ENCODE measurements around the gene DHRS4. TPM values are rescaled to one million over a fixed set of nuclear protein-coding genes. Genes with fewer than 3 reads are reported as not detected.

DHRS4 gene
- total RNA-seq, 6 experiments from 2014 or later: 19.8 to 30.7 (median 24.9) TPM

Other genes with a start within 250 kb of the DHRS4 start
- gene DHRS4L2, start 35.2 kb downstream of the DHRS4 start, total RNA-seq (2021; fragmentation: NEBNext Ultra II Directional; extraction: Animal tissue kit (Norgen Biotek cat#: 25700)): 10 to 100 TPM; 18.8 to 25.4 (median 23.5) TPM
- not detected for gene CARMIL3, start 98.2 kb downstream of the DHRS4 start, total RNA-seq (2021; fragmentation: NEBNext Ultra II Directional; extraction: Animal tissue kit (Norgen Biotek cat#: 25700))
- gene CPNE6, start 117.8 kb downstream of the DHRS4 start, total RNA-seq (2021; fragmentation: NEBNext Ultra II Directional; extraction: Animal tissue kit (Norgen Biotek cat#: 25700)): not detected
- 10 to 100 TPM; 19.9 to 27.6 (median 24.0) TPM for gene PCK2, start 140.5 kb downstream of the DHRS4 start, total RNA-seq (2021; fragmentation: NEBNext Ultra II Directional; extraction: Animal tissue kit (Norgen Biotek cat#: 25700))
- gene DCAF11, start 161.0 kb downstream of the DHRS4 start, total RNA-seq (2021; fragmentation: NEBNext Ultra II Directional; extraction: Animal tissue kit (Norgen Biotek cat#: 25700)): 10 to 100 TPM; 28.1 to 36.3 (median 32.1) TPM
- under 1 TPM; 0.26 to 0.85 (median 0.49) TPM for gene NRL, start 161.2 kb downstream of the DHRS4 start, total RNA-seq (2021; fragmentation: NEBNext Ultra II Directional; extraction: Animal tissue kit (Norgen Biotek cat#: 25700))
- not detected for gene FITM1, start 176.9 kb downstream of the DHRS4 start, total RNA-seq (2021; fragmentation: NEBNext Ultra II Directional; extraction: Animal tissue kit (Norgen Biotek cat#: 25700))
- 100 to 1,000 TPM in 4 of 6 experiments, 10 to 100 TPM in 2; 88.4 to 120 (median 113) TPM for gene PSME1, start 182.4 kb downstream of the DHRS4 start, total RNA-seq (2021; fragmentation: NEBNext Ultra II Directional; extraction: Animal tissue kit (Norgen Biotek cat#: 25700))
- 10 to 100 TPM; 13.2 to 17.0 (median 15.3) TPM for gene EMC9, start 187.8 kb downstream of the DHRS4 start, total RNA-seq (2021; fragmentation: NEBNext Ultra II Directional; extraction: Animal tissue kit (Norgen Biotek cat#: 25700))
- 100 to 1,000 TPM; 108 to 143 (median 136) TPM for gene PSME2, start 192.8 kb downstream of the DHRS4 start, total RNA-seq (2021; fragmentation: NEBNext Ultra II Directional; extraction: Animal tissue kit (Norgen Biotek cat#: 25700))
- gene RNF31, start 193.7 kb downstream of the DHRS4 start, total RNA-seq (2021; fragmentation: NEBNext Ultra II Directional; extraction: Animal tissue kit (Norgen Biotek cat#: 25700)): 10 to 100 TPM; 38.5 to 53.6 (median 47.2) TPM
- gene IRF9, start 207.5 kb downstream of the DHRS4 start, total RNA-seq (2021; fragmentation: NEBNext Ultra II Directional; extraction: Animal tissue kit (Norgen Biotek cat#: 25700)): 10 to 100 TPM; 23.6 to 38.8 (median 32.3) TPM
- gene REC8, start 218.3 kb downstream of the DHRS4 start, total RNA-seq (2021; fragmentation: NEBNext Ultra II Directional; extraction: Animal tissue kit (Norgen Biotek cat#: 25700)): 1 to 10 TPM; 2.9 to 3.9 (median 3.2) TPM
- 10 to 100 TPM; 70.4 to 85.2 (median 79.4) TPM for gene IPO4, start 235.0 kb downstream of the DHRS4 start, total RNA-seq (2021; fragmentation: NEBNext Ultra II Directional; extraction: Animal tissue kit (Norgen Biotek cat#: 25700))
- gene TM9SF1, start 241.7 kb downstream of the DHRS4 start, total RNA-seq (2021; fragmentation: NEBNext Ultra II Directional; extraction: Animal tissue kit (Norgen Biotek cat#: 25700)): 10 to 100 TPM; 68.1 to 80.4 (median 71.0) TPM

All from HFFc6 (cell line).